ENCODE measurements around the gene SHISA9. TPM values are rescaled to one million over a fixed set of nuclear protein-coding genes. Genes with fewer than 3 reads are reported as not detected.

Gene SHISA9
- total RNA-seq, 1 experiment from 2014 or later: not detected

DNA sequence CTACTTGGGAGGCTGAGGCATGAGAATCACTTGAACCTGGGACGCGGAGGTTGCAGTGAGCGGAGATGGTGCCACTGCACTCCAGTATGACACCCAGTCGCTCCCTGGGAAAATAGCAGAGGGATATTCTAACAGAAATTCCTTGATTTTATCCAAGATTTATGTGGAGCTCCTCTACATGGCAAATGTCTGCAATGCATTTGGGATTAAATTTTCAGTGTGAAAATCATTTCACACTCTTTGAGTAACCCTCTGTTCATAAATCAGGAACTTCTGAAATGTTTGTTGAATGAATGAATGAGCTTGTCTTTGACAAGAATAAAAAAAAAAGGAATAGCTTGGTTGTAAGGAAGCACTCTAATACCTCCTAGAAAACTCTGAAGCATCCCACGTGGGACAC, 305.8 kb downstream of the SHISA9 start (continued):
- TF ChIP-seq SP1 (IDR thresholded peaks at IDR 0.05; ENCODE audit: low read depth): no peak

DNA sequence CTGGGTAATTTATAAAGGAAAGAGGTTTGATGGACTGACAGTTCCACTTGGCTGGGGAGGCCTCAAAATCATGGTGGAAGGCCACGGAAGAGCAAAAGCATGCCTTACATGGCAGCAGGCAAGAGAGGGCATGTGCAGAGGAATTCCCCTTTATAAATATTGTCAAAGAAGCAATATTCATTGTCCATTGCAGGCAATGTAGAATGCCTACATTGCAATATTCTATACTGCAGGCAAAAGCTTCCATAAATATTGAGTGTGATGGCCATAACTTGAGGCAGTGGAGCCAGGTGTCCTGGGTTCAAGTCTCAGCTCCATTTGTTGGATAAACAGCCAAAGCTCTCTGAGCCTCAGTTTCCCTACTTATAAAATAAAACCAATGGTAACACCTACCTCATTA, 322.3 kb downstream of the SHISA9 start:
- no peak for DNase-seq (ENCODE audit: low read depth, low spot score)
- Histone ChIP-seq H4K20me1 (ENCODE audit: insufficient read depth) (no peaks in the 10 kb centered on the region), H3K9ac (ENCODE audit: low read length) (no peak overlapping the region), H3K4me1 (ENCODE audit: control insufficient read depth in 1 of 2, insufficient read depth in 2 of 2, low read length in 2 of 2) (no peaks in the 10 kb centered on the region), H3K9me2 (ENCODE audit: insufficient read depth) (no peaks in the 10 kb centered on the region), H2AFZ (ENCODE audit: low read depth, low read length, poor library complexity, severe bottlenecking) (no peak overlapping the region), H3K27me3 (ENCODE audit: insufficient read depth, low read length) (no peaks in the 10 kb centered on the region), H3K27ac (ENCODE audit: low read depth, low read length) (no peak overlapping the region), H3K4me3 (replicated peaks in 1 of 2; ENCODE audit: low read depth in 1 of 2, low read length in 2 of 2) (no peak overlapping the region), H3K4me2 (ENCODE audit: low read length) (no peak overlapping the region), H3K36me3 (ENCODE audit: control insufficient read depth in 1 of 2, insufficient read depth in 2 of 2, low read length in 2 of 2) (no peaks in the 10 kb centered on the region), H3K79me2 (ENCODE audit: insufficient read depth, low read length) (no peaks in the 10 kb centered on the region), H3K9me3 (ENCODE audit: control insufficient read depth in 1 of 2, insufficient read depth in 1 of 2, low read depth in 1 of 2, low read length in 2 of 2) (no peaks in the 10 kb centered on the region; a peak in 1 of 4 replicates)
- POLR2A ChIA-PET: no interaction called here
- CTCF ChIA-PET: no interaction called here
- RAD21 ChIA-PET (ENCODE audit: low non-redundant PET in 1 of 2, low total read pairs in 2 of 2, uncharacterized antibody in 2 of 2, unreplicated experiment in 2 of 2): no interaction called here
- no TSS peak for BruUV-seq (replicated peaks)
- intact Hi-C loops (cut with micrococcal nuclease): no loop called here
- TF ChIP-seq CEBPB (IDR thresholded peaks at IDR 0.05; ENCODE audit: low read depth) (no peak), RAD21 (IDR thresholded peaks at IDR 0.05; ENCODE audit: low read depth) (no peak)
- no peak for ATAC-seq

- ATAC-seq: no peak
- ChIA-PET RAD21 (ENCODE audit: low non-redundant PET in 1 of 2, low total read pairs in 2 of 2, uncharacterized antibody in 2 of 2, unreplicated experiment in 2 of 2) (no interaction called here), POLR2A (no interaction called here), CTCF (no interaction called here)
- no peak for DNase-seq (ENCODE audit: low read depth, low spot score)
- Histone ChIP-seq H3K36me3 (ENCODE audit: control insufficient read depth in 1 of 2, insufficient read depth in 2 of 2, low read length in 2 of 2) (no peaks in the 10 kb centered on the region), H3K4me2 (ENCODE audit: low read length) (no peak overlapping the region), H3K9me3 (ENCODE audit: control insufficient read depth in 1 of 2, insufficient read depth in 1 of 2, low read depth in 1 of 2, low read length in 2 of 2) (no peaks in the 10 kb centered on the region; a peak in 1 of 4 replicates), H3K27me3 (ENCODE audit: insufficient read depth, low read length) (no peaks in the 10 kb centered on the region), H2AFZ (ENCODE audit: low read depth, low read length, poor library complexity, severe bottlenecking) (no peak overlapping the region), H3K27ac (ENCODE audit: low read depth, low read length) (no peak overlapping the region), H3K79me2 (ENCODE audit: insufficient read depth, low read length) (no peaks in the 10 kb centered on the region), H3K9me2 (ENCODE audit: insufficient read depth) (no peaks in the 10 kb centered on the region), H3K4me3 (replicated peaks in 1 of 2; ENCODE audit: low read depth in 1 of 2, low read length in 2 of 2) (no peak overlapping the region), H3K9ac (ENCODE audit: low read length) (no peak overlapping the region), H3K4me1 (ENCODE audit: control insufficient read depth in 1 of 2, insufficient read depth in 2 of 2, low read length in 2 of 2) (no peaks in the 10 kb centered on the region), H4K20me1 (ENCODE audit: insufficient read depth) (no peaks in the 10 kb centered on the region)
- no TSS peak for BruUV-seq (replicated peaks)
- intact Hi-C loops (cut with micrococcal nuclease): no loop called here
- TF ChIP-seq TCF7L2 (IDR thresholded peaks at IDR 0.05; ENCODE audit: borderline replicate concordance, extremely low read depth, insufficient read depth, insufficient read length) (no peak), SRF (IDR thresholded peaks at IDR 0.05; ENCODE audit: low read depth) (no peak), FOSL1 (IDR thresholded peaks at IDR 0.05; ENCODE audit: low read depth) (no peak), ZNF274 (IDR thresholded peaks at IDR 0.05; ENCODE audit: low read depth, low read length) (no peak), POLR2AphosphoS5 (IDR thresholded peaks at IDR 0.05; ENCODE audit: low read depth, low read length) (no peak), CEBPB (IDR thresholded peaks at IDR 0.05; ENCODE audit: low read depth) (no peak), ELF1 (IDR thresholded peaks at IDR 0.05; ENCODE audit: borderline replicate concordance, low read depth) (no peak), MAX (IDR thresholded peaks at IDR 0.05) (no peak), CTCF (IDR thresholded peaks at IDR 0.05 in 2 of 3, conservative IDR thresholded peaks at IDR 0.05 in 1 of 3; ENCODE audit: borderline replicate concordance in 1 of 3, insufficient read depth in 1 of 3, low read depth in 2 of 3, low read length in 2 of 3) (no peak), SIN3A (IDR thresholded peaks at IDR 0.05; ENCODE audit: low read depth) (no peak), EGR1 (IDR thresholded peaks at IDR 0.05; ENCODE audit: low read depth) (no peak), POLR2A (IDR thresholded peaks at IDR 0.05; ENCODE audit: borderline replicate concordance, extremely low read depth, insufficient read depth, insufficient read length) (no peak), SP1 (IDR thresholded peaks at IDR 0.05; ENCODE audit: low read depth) (no peak)
- TF ChIP-seq, protein P1, sequence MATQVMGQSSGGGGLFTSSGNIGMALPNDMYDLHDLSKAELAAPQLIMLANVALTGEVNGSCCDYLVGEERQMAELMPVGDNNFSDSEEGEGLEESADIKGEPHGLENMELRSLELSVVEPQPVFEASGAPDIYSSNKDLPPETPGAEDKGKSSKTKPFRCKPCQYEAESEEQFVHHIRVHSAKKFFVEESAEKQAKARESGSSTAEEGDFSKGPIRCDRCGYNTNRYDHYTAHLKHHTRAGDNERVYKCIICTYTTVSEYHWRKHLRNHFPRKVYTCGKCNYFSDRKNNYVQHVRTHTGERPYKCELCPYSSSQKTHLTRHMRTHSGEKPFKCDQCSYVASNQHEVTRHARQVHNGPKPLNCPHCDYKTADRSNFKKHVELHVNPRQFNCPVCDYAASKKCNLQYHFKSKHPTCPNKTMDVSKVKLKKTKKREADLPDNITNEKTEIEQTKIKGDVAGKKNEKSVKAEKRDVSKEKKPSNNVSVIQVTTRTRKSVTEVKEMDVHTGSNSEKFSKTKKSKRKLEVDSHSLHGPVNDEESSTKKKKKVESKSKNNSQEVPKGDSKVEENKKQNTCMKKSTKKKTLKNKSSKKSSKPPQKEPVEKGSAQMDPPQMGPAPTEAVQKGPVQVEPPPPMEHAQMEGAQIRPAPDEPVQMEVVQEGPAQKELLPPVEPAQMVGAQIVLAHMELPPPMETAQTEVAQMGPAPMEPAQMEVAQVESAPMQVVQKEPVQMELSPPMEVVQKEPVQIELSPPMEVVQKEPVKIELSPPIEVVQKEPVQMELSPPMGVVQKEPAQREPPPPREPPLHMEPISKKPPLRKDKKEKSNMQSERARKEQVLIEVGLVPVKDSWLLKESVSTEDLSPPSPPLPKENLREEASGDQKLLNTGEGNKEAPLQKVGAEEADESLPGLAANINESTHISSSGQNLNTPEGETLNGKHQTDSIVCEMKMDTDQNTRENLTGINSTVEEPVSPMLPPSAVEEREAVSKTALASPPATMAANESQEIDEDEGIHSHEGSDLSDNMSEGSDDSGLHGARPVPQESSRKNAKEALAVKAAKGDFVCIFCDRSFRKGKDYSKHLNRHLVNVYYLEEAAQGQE (IDR thresholded peaks at IDR 0.05; ENCODE audit: low read depth): no peak
Observed at GRCh38 chr16:13229039-13229438, 327.6 kb downstream of the SHISA9 start.
